ENCODE results near the gene HDGF. TPM values are rescaled to one million over a fixed set of nuclear protein-coding genes. Genes with fewer than 3 reads are reported as not detected.

Gene HDGF
- total and polyA plus RNA-seq, 9 of the 15 experiments (the other 6 are each of a cell fraction or from before 2014, with no cell fraction given), result 38.8 to 601 (median 400) TPM

GRCh38 chr1:156772222-156772621 lies 20.7 kb upstream of the HDGF start:
- H3K27me3 ChIP-seq (ENCODE audit: control insufficient read depth in 2 of 2, insufficient read depth in 2 of 2, low read length in 2 of 2), result no peaks in the 10 kb centered on the region
- peaks cover 91% of the 10 kb centered on the region for H3K79me2 ChIP-seq (ENCODE audit: control insufficient read depth, insufficient read depth, low read length)
- ChIA-PET CTCF (ENCODE audit: low intra/inter-chr PET ratio) (no interaction called here), POLR2A (interaction anchor here (0.9 to 4.9 kb wide), 13 partner anchors 8 to 115 kb away, joined by 3 to 22 read pairs (median 4); partner anchors contain the start of genes HDGF and MRPL24)
- H2AFZ ChIP-seq (ENCODE audit: low read depth, low read length), result no peak overlapping the region
- FAIRE-seq (no peak), ATAC-seq (no peak), DNase-seq (ENCODE audit: extremely low read depth in 1 of 4, low spot score in 3 of 4) (no peak)
- no peak overlapping the region for H3K4me3 ChIP-seq
- peaks cover 46% of the 10 kb centered on the region for H3K36me3 ChIP-seq (ENCODE audit: control insufficient read depth, insufficient read depth, low read length)
- H3K9me1 ChIP-seq (ENCODE audit: control insufficient read depth, insufficient read depth, low read length), result no peaks in the 10 kb centered on the region
- H3K4me1 ChIP-seq (replicated peaks in 1 of 2; ENCODE audit: control insufficient read depth in 2 of 2, insufficient read depth in 2 of 2, low read length in 2 of 2), result peaks cover 29 to 38% of the 10 kb centered on the region in 2 experiments
- H3K4me2 ChIP-seq (ENCODE audit: insufficient read depth, low read length), result no peak overlapping the region
- peaks cover 9% of the 10 kb centered on the region; the same call in 1 of the 2 replicates for H4K20me1 ChIP-seq (replicated peaks; ENCODE audit: control insufficient read depth, insufficient read depth, low read length)
- H3K9ac ChIP-seq (ENCODE audit: insufficient read depth in 1 of 2, low read depth in 2 of 2, low read length in 2 of 2), result no peak overlapping the region
- 0 out of 3 replicates have a peak overlapping the region, but pooled peaks have one; percentile 58 for H3K27ac ChIP-seq (ENCODE audit: extremely low read depth, low read depth, low read length)
- 63% methylated on average over 3 of the region's 3 CpGs for WGBS (ENCODE audit: insufficient coverage, low coverage, missing lambda C conversion rate)
- in situ Hi-C loops (cut with MboI) (no loop called here), intact Hi-C loops (cut with micrococcal nuclease) (no loop called here)
- TF ChIP-seq ZFP91 (CRISPR knock-in tag; IDR thresholded peaks at IDR 0.05) (no peak), ZFP30 (CRISPR knock-in tag; IDR thresholded peaks at IDR 0.05; ENCODE audit: borderline replicate concordance) (no peak), STAT5A (IDR thresholded peaks at IDR 0.05; ENCODE audit: borderline replicate concordance, low read length) (no peak), PCBP1 (IDR thresholded peaks at IDR 0.05; ENCODE audit: low read depth, low read length, poor library complexity, severe bottlenecking) (no peak), HMG20A (CRISPR knock-in tag; conservative IDR thresholded peaks at IDR 0.05) (no peak), TCF7 (IDR thresholded peaks at IDR 0.05; ENCODE audit: borderline replicate concordance) (no peak), STAG1 (CRISPR knock-in tag; IDR thresholded peaks at IDR 0.05; ENCODE audit: borderline replicate concordance) (no peak), ZSCAN29 (IDR thresholded peaks at IDR 0.05) (no peak), FOXA1 (IDR thresholded peaks at IDR 0.05; ENCODE audit: borderline replicate concordance) (no peak), THAP7 (CRISPR knock-in tag; IDR thresholded peaks at IDR 0.05) (no peak), DEAF1 (CRISPR knock-in tag; IDR thresholded peaks at IDR 0.05) (no peak), CTCF (IDR thresholded peaks at IDR 0.05 in 2 of 3, conservative IDR thresholded peaks at IDR 0.05 in 1 of 3; ENCODE audit: insufficient read depth in 2 of 3, low read depth in 1 of 3, low read length in 3 of 3) (no peak; a peak in 1 of 6 replicates), ZKSCAN3 (CRISPR knock-in tag; IDR thresholded peaks at IDR 0.05) (no peak), RNF219 (CRISPR knock-in tag; IDR thresholded peaks at IDR 0.05) (no peak), ZNF354B (CRISPR knock-in tag; IDR thresholded peaks at IDR 0.05) (no peak)
- BruUV-seq (replicated peaks), result no TSS peak
- no peaks in the 10 kb centered on the region for H3K9me3 ChIP-seq (replicated peaks; ENCODE audit: control insufficient read depth, insufficient read depth, low read depth, low read length)

All from K562 (cell line).